DMS53 treated with DMSO at 0.1 percent for 48 hours (cell line): Measurements from ENCODE around the gene TRHDE.

Experiments
- DNase-seq: peaks from one replicate; lab custom pipeline; 2025; ENCODE audit not compliant: unreplicated experiment; lab: John Stamatoyannopoulos, UW

The TRHDE gene

DNA sequence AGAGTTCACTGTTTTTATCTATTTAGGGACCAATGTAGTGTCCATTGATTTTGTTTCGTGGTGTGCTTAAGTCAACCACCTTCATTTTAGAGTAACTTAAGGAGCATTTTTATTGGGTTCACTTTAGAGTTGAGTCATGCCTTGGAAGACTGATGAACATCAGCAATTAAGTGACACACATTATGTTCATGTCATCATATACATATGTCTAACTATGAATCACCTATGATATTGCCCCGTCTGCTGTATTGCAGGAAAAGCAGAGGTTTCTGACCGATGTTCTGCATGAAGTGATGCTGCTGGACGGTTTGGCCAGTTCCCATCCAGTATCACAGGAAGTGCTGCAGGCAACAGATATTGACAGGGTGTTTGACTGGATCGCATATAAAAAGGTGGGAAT is 227.1 kb downstream of the TRHDE start:
- no peak for DNase-seq

DNA sequence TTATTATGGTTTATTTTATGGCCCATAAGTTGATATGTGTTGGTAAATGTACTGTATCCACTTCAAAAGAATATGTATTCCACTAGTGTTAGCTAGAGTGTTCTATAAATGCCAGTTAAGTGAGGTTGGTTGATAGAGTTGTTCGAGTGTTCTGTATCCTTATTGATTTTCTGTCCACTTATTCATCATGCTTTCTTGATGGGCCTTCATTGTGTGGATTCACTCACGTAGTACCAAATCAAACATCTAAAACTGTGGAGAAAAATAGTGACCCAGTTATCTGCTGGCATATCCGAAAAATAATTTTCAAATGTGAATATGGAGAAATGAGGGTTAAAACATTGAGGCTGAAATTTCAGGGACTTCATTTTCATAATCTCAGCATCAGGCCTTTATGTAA is 230.4 kb downstream of the TRHDE start:
- no peak for DNase-seq

DNA sequence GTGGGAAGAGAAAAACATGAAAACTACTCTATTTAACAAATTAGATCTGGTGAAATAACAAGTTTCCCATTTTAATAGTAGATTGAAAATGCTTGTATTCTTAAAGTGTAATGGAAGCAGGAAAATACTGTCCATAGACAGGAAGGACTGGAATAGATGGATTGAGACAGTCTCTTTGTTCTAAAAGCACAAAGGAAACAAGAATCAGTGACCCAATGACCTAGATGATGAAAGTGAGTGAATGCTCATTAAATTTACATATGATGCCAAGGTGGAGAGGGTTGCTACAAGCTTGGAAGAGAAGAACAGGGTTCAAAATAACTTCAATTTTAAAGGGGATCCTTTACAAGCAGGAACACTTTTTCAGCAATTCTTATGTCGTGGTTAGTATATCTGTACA is 233.1 kb downstream of the TRHDE start:
- no peak for DNase-seq

DNA sequence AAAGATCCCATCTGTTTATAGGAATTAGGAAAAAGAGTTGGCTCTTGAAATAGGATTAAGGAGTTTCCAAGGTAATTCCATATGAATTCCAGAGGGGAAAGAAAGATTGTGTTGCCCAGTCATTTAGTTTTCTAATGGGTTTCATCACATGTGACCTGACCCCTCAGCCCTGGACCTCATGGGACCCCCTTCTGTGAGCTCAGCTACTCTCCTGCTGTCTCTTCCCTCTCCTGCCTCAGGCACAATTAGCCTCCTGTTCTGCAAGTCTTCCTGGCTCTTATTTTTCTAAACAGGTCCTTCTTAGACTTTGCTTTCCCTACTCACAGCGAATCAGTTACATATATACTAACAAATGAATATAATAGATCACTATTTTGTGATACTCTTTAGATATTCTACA is 237.7 kb downstream of the TRHDE start:
- DNase-seq: no peak

DNA sequence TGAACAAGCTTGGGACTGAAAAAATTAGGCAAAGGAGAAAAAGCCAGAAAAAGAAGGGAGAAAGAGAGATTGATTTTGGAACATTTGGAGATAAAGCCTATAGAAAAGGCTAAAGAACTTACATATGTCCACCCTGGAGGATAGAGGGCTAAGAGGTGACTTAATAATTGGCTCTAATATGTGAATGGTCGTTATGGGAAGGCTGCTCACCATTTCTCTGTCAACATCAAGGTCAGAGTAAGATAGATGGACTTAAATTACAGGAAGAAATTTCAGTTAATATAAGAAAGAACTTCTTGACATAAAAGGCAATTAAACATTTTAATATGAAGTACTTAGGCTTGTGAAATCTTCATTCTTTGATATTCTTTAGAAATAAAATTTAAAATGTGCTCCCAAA is 238.6 kb downstream of the TRHDE start:
- no peak for DNase-seq

DNA sequence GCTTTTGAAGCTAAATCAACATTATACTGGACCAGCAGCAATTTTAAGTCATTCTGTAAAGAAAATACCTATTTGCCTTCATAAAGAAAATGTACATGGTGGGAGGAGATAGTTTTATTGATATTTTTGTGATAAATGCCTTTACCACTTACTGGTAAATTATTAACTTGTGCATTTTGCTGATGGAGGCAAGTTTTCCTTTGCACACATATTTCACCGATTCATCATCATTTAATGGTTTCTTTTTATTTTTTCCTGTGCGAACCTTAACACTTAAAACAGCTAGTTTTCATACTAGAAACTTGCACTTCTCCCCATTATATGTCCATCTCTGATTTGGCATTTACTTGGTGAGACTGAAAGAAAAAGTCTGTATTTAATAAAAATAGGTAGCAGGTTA is 239.3 kb downstream of the TRHDE start:
- DNase-seq: no peak

DNA sequence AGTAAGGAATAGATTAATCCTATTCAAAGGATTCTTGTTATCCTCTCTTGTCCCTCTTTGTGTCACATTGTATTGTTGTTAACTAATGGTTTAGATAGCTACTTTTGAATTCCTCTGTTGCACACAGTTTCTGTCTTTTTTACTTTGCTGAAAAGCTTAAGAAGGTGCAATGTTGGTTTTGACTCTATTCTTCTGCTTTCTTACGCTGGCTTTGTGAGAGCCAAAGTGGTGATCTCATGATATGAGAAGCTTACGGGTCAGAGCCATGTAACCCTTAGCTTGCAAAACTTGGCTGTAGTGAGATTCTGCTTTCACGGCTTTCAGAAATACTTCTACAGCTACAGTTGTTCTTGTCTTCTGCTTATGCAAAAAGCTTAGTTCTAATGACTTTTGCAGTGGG is 239.7 kb downstream of the TRHDE start:
- DNase-seq: peak; percentile 17

DNA sequence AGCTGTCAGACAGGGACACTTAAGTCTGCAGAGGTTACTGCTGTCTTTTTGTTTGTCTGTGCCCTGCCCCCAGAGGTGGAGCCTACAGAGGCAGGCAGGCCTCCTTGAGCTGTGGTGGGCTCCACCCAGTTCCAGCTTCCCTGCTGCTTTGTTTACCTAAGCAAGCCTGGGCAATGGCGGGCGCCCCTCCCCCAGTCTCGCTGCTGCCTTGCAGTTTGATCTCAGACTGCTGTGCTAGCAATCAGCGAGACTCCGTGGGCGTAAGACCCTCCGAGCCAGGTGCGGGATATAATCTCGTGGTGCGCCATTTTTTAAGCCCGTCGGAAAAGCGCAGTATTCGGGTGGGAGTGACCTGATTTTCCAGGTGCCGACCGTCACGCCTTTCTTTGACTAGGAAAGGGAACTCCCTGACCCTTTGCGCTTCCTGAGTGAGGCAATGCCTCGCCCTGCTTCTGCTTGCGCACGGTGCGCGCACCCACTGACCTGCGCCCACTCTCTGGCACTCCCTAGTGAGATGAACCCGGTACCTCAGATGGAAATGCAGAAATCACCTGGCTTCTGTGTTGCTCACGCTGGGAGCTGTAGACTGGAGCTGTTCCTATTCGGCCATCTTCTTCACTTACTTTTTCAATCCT is 248.0 kb downstream of the TRHDE start:
- DNase-seq: peak; percentile 56

DNA sequence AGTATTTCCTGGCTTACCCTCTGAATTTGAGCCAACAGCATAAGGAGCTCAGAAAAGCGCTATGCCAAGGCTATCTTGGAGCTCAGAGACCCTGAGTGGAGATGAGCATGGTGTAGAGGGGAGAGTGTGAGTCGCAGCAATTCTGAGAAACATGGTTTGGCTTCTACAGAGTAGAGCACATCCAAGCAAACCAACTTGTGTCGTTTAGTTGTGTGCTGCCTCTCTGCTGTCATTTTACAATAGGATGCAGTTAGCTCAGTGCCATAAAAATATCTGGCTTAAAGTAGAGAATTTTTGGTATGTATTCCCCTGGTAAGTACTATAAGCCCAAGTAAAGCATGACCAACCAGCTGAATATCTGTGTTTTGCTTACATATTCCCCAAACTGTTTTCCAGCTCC is 249.2 kb downstream of the TRHDE start:
- DNase-seq: no peak

DNA sequence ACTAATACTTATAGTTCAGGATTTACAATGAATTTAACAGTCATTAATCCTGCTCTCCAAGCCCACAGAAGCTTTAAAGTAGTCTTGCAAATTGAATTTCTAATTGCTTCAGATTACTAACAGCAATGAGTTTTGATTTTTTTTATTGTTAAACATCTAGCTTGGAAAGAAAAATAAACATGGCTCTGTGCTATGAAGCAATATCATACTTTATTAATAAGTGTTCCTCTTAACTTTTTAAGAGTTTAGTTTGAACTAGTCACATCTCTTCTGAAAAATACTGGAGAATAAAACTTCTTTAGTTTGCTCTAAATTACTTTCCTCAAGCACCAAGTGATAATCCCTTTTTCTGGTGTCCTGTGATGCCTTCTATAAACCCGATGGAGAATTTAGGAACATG is 250.2 kb downstream of the TRHDE start:
- DNase-seq: no peak

DNA sequence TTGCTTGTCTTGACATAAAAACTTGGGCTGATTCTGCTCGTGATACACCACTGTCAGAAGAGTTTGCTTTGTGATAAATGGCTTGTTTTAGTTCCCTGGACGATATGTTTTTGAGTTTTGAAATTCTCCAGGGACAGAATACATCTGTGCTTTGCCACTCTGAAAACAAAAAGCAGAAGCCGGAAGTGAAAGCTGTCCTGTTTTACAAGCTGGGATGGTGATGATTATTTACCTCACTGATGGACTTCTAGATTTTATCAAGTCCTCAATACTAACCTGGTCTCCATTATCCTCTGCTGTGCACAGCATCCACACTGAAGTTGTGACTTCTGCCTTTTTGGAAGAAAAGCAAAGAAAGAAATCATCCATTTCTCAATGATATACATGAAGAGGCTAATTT is 251.6 kb downstream of the TRHDE start:
- DNase-seq: no peak

DNA sequence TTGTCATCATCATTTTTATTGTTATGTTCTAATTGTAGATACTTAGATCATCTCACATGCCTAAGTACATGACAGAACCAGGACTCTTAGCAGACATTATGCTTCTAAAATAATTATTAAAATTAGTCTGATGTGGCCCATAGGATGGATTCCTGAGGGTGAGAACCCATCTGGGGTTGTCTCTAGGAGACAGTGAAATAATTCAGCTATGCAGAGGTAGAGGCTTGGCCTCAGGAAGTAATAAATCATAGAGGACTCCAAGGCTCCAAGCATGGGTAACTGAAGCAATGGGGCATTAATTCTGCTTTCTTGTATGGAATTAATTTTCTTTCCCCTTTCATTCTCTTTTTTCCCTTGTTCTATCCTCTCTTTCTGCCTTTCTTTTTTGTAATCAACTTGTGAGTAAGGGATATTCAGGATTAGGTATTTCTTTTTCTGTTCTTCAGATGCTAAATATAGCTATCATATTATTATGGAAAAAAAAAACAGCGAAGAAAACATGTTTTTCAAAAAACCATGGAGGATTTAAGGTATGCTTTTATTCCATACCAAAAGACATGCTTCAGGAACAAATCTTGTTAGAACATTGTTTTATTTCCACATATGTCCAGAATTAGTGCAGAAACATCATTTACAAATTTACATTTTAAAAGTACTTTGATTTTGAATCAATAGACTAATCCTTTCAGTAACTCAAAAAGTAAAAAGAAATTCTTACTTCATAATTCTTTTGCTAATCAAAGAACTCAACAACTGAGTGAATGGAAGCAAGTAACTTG is 263.2 kb downstream of the TRHDE start:
- no peak for DNase-seq

DNA sequence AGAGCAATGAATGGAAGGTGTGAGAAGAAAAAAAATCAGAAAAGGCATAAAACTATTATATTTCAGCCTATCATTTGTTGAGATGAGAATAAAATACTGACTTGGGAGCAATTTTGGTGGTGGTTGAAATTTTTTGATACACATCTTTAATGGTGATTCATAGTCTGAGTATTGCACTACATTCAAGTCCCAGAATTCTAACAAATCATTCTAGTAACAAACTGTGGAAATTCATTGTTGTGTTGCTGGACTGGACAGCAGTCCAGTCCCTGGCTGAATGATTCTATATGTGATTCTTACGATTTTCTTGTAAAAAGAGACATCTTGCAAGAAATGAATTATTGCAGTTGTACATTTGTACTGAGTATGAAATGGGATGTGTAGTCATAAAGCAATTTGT is 268.6 kb downstream of the TRHDE start:
- DNase-seq: no peak

DNA sequence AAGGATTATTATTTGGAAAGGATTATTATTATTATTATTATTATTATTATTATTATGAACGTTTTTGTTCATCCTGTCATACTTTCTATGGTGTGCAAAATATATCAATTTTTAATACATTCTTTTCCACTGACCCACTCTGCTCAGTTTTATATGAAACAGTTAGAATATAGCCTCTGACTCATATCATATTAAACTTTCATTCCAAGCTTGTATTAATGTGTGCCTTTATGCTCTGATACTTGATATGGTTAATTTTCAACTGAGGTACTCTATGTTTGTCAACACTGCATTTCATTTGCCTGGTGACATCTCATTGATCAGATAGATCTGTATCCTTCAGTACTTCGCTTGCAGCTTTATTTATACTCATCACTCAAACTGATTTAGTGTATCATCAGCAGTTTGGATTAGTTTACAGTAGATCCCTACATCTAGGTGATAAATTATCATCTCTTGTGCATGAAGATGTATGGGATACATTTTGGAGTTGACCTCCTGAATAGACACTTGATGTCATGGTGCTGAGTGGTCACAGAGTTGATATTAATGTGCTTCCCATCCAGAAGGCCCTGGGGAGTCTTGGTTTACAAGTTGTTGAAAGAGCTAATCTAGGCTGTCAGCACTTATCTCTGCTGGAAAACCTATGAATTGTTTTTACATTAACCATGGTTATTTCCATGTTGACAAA is 271.8 kb downstream of the TRHDE start:
- no peak for DNase-seq

DNA sequence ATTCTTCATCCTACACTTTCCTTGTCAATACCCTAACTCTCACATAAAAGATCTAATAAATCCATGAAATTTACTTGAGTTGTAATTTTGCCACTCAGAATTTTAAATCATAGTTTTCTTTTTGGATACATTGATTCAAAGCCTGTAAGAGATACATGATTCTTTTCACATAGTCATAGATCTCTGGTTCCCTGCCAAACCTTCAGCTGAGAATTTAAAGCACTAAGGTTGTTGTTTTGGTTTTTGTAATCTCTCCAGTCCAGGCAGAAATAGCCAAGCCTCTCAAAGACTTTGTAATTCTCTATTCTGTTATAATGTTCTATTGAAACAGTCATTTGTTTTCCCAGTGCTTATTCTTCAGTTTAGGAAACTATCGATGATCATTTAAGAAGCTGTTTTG is 273.9 kb downstream of the TRHDE start:
- DNase-seq: no peak

DNA sequence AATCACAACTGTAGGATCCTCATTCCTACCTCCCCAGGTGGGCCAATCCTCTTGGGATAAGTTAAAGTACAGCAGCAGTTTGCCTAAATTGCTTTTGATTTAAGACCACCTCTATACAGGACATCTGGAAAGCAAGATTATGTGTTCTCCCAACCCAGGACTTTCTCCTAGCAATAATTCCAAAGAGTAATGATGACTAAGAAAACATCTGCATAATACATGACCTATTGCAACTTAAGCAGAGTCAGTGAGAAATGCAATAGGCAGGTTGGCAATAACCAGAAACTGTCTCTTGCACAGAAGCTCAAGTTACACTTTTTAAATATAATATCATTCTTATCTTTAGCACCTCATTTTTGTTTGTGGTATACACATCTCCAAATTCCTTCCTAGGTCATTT is 275.4 kb downstream of the TRHDE start:
- no peak for DNase-seq

DNA sequence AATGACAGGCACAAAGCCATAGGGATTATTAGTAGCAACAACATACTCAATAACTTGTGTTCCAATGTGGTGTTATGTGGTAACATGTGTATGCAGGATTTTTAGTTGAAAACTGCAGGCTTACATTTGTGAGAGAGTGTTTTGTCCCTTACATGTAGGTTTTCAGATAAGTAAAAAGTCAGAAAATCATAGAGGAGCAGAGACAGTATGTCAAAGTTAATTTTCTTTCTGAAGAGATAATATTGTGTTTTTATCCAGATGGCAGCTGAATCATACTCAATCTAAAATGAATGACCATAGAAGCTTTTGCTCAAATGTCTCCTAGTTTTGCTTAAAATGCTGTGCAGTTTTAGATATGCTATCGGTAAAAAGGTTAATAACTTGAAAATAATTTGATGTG is 277.0 kb downstream of the TRHDE start:
- DNase-seq: no peak

DNA sequence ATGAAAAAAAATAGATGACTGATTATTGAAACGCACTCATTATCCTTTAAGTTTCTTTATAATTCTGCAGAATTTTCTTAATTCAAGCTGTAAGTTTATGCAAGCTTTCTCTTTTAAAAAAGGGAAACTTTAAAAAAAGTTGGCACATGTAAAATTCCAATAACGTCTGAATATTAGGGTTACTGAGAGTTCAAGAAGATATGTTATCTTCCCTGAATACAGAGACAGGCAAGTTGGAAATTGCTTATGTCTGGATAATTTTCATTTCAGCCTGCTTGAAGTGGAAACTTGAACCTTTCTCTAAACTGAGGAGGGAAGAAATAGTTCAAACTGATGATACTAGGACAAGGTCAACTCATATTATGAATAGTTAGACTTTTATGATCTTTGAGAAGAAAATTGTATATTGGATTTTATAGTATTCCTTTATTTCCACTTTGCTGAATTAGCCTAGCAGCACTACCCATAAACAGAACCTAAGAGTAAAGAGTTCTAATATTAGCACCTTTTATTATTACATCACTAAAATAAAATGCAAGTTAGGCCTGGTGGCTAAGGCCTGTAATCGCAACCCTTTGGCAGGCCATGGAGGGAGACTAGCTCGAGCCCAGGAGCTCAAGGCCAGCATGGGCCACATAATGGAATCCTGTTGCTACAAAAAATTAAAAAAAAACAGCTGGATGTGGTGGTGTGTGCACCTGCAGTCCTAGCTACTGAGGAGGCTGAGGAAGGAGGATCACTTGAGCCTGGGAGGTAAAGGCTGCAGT is 288.0 kb downstream of the TRHDE start:
- no peak for DNase-seq

DNA sequence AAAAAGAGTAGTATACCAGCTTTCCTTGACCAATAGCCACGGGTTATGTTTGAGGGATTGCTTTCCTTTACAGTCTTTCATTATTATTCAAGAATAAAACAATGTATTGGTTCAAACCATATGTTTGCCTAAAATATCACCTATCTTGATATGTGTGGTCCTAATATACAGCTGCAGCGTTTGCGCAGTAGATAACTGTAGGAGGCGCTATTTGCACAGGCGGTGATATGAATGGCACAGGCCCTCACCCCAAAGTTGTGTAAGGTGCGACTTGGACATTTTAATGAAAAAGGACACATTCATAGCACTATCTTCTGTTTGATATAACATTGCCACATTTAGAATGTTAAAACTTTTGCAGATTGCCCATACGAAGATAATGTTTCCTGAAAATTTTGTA is 298.4 kb downstream of the TRHDE start:
- no peak for DNase-seq

DNA sequence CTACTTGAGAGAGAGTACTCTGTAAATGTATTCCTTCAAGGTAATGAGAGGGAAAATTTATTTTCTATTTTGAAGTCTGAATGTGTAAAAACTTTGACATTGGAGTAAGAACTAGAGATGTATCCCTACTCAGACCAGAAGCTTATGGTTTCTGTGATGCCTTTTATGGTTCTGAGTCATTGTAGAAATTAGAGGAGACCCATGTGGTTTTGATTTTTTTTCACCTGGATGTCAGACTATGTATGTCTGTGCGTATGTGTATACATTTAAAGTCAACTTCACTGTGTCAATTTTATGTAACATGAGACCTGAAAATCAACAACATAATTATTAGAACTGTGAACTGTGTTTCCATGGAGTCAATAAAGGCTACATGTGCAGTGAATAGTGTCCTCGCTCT is 302.0 kb downstream of the TRHDE start:
- peak; percentile 98 for DNase-seq

DNA sequence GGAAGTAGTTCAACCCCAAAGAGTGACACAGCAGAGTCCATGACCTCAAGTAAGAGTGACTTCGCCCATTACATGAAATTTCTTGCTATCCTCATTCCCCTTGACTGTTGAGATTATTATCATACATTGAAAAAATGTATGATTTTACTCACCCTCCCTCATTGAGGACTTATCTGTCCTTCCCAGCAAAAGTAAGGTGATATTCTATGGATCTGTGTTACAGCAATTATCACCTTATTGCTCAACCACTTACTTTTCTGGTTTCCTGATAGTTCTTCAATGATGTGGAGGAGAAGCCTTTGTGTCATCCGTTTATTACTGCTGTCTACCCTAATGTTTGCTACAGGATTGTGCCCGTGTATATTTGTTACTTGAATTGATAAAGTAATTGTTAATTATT is 306.2 kb downstream of the TRHDE start:
- no peak for DNase-seq

DNA sequence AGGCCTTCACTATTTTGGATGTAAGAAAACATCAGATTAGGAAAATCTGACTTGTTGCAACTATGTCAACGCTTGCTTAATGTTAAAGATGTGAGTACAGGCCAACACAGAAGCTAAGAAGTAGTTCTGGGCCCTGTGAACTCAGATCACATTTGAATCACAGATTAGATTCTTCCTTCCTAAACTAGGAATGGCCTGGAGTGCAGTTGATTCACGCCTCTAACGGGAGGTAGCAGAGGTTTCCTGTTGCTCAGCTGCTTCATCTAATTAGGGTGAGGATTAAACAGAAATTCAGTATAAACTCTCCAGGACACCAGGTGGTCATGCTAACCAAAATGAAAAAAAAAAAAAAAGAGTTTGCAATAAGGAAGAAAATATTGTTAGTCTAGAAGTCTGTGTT is 314.3 kb downstream of the TRHDE start:
- DNase-seq: no peak
